Ishikawa (cell line): ENCODE data around the gene OSBPL9.

ENCODE experiments used
- CEBPB ChIP-seq: IDR thresholded peaks from 2 replicates; pipeline ENCODE4 v1.6.1; 2012
- EP300 ChIP-seq: IDR thresholded peaks from 2 replicates; pipeline ENCODE4 v1.6.1; 2012; ENCODE audit warnings: borderline replicate concordance
- RAD21 ChIP-seq: IDR thresholded peaks from 2 replicates; pipeline ENCODE4 v1.6.1; 2012; ENCODE audit warnings: low read depth
- TAF1 ChIP-seq: IDR thresholded peaks from 2 replicates; pipeline ENCODE4 v1.6.1; 2012; ENCODE audit warnings: low read depth, mild to moderate bottlenecking
- YY1 ChIP-seq: IDR thresholded peaks from 2 replicates; pipeline ENCODE4 v1.6.1; 2012; ENCODE audit warnings: low read depth
- TF ChIP-seq, protein P1 (sequence below): IDR thresholded peaks from 2 replicates; pipeline ENCODE4 v1.6.1; 2012; ENCODE audit warnings: low read depth, mild to moderate bottlenecking

- TF ChIP-seq YY1 (no peak), EP300 (no peak), RAD21 (no peak), CEBPB (no peak), TAF1 (no peak)
- TF ChIP-seq, protein P1, sequence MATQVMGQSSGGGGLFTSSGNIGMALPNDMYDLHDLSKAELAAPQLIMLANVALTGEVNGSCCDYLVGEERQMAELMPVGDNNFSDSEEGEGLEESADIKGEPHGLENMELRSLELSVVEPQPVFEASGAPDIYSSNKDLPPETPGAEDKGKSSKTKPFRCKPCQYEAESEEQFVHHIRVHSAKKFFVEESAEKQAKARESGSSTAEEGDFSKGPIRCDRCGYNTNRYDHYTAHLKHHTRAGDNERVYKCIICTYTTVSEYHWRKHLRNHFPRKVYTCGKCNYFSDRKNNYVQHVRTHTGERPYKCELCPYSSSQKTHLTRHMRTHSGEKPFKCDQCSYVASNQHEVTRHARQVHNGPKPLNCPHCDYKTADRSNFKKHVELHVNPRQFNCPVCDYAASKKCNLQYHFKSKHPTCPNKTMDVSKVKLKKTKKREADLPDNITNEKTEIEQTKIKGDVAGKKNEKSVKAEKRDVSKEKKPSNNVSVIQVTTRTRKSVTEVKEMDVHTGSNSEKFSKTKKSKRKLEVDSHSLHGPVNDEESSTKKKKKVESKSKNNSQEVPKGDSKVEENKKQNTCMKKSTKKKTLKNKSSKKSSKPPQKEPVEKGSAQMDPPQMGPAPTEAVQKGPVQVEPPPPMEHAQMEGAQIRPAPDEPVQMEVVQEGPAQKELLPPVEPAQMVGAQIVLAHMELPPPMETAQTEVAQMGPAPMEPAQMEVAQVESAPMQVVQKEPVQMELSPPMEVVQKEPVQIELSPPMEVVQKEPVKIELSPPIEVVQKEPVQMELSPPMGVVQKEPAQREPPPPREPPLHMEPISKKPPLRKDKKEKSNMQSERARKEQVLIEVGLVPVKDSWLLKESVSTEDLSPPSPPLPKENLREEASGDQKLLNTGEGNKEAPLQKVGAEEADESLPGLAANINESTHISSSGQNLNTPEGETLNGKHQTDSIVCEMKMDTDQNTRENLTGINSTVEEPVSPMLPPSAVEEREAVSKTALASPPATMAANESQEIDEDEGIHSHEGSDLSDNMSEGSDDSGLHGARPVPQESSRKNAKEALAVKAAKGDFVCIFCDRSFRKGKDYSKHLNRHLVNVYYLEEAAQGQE: no peak
Measured at GRCh38 chr1:51634618-51635017, 17.7 kb downstream of the OSBPL9 start.
